T-helper 1 cell (primary cell): ENCODE data around the gene IFT43.

Source experiments
- DNase-seq, 5 donors: peaks; one replicate each; pipeline ENCODE4 v3.0.0-alpha.2; 2012 to 2020

The IFT43 gene

DNA sequence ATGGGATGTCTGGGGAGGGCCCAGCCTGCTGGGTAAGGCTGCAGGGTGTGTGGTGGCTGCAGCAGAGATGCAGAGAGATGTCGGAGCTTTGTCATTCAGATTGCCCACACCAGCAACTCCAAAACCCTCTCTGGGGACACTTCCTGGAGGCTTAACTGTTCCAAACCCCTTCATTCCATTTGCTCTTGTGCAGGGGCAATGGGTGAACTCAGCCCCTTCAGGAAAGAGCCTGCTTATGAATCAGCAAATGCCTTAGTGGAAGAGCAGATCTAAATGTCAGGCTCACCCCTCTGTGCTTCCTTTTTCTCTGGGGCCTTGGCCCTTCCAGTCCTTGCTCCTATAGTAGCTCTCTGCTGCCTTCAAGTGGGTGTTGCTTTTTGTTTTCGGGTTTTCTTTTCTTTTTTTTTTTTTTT lies 129.5 kb downstream of the IFT43 start:
- no peak for DNase-seq

DNA sequence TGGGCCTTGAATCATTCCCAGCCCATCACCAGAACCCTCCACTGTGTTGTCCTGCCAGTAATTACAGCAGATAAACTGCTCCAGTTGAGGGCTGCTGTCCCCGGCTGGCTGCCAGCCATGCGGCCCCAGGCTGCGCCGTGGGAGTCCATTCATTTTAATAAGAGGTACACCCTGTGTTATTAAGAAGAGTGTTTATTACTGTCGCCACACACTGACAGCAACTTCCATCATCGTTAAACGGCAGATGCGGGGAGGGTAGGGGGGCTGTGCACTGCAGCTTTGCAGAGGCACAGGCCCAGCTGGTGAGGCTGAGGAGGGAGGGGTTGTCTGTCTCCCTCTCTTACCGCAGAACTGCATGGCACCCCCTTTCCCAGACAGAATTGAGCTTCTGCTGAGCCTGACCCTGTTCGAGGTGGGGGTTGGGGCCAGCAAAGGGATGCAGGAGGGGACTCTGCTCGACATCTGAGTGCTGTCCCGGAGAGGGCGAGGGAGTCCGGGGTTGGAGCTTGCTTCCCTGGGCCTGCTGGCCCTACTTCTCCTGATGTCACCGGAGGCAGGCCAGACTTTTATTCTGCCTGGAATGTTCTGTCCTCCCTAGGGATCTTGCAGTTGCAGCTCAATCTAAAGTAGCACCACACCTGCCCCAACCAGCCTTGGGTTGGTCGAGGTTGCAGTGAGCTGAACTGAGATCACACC lies 132.4 kb downstream of the IFT43 start:
- no peak for DNase-seq

DNA sequence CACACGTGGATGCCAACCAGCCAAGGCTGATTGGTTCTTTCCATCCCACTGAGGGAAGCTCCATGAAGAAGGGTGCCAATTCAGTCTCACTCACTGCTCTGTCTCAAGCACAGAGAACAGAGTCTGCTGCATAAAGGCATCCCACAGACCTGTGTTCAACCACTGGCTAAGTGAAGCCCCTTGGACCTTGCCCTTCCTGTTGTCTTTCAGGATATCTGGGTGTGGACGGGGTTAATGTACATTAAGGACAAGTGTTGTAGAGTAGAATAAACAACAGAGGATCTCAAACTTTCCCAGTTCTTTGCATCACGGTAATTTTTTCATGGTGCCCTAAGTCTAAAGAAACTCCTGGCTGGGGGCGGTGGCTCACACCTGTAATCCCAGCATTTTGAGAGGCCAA lies 133.0 kb downstream of the IFT43 start:
- no peak for DNase-seq

DNA sequence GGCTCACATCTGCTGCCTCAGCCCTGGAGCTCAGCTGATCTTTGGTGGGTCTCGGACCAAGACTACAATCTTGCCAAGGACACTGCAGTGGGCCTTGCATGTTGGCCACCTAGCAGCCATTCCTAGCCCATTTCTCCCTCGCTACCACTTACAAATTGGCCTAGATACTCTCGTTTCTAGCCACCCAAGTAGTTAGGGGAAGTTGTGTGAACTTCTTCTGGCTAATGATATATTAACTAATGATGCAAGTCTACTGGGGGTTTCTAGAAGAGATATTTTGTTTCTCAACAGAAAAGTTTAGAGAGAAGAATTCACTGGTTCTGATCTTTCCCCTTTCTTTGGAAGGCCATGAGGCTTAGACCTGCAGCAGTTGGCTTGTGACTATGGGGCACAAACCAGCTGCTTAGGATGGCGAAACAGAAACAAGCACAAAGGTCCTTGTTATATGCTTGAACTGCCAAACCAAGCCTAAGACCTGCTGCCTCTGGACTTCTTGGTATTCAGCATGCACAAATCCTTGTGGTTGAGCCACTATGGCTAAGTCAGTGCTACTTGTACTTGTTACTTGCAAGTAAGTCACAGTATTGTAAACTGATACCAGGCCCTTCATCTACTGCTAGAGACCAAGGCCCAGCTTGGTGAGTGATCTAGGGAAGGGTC lies 135.7 kb downstream of the IFT43 start:
- DNase-seq: no peak

DNA sequence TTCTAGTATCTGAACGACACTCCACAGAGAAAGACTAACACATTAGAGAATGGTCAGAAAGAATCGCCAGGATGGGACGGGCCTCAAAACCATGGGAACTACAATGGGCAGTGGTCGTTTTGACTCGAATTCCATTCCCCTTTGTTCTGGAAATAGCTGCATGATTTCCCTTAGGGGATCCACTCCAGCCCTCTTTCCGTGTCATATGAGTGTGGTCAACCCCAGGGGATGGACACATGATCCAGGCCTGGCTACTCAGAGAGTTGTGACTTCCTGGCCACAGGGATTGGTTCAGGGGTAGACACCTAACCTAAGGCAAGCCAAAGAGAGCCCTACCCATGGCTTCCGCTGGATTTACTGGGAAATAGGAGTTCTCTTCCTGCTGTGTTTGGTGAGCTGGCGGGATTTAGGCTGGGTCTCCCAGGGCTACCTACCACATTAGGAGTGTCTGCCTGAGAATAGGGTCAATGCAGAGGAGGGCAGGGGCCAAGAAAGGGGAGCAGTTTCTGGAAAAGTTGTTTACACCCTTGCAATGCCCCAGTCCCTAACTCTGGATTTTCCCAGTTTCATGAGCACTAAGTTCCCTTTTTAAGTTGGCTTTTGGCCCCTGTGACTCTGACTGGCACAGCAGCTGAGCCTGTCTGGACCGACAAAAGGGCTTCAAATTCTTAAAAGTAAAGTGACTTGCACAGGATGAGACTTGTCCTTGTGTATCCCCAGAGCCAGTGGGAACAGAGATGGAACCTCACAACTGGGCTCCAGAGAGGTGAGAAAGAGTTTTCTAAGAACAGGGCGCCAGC lies 138.1 kb downstream of the IFT43 start:
- DNase-seq: no peak

DNA sequence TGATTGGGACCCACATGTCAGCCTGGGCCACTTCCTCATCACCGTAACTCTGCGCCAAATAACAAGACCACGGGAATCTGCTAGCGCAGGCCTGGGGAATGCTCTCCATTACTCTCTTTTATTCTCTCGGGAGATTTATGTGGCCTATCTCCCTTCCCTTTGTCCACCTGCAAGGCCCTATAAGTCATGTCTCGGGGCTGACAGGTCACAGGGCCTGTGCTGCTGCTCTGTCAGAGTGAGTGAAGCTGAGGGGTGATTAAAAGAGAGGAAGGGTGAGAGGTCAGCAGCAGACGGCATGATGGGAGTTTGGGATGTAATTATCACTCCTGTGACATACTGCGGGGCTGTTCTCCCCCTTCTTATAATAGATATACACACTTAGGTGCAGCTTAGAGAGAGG lies 139.9 kb downstream of the IFT43 start:
- DNase-seq: no peak

DNA sequence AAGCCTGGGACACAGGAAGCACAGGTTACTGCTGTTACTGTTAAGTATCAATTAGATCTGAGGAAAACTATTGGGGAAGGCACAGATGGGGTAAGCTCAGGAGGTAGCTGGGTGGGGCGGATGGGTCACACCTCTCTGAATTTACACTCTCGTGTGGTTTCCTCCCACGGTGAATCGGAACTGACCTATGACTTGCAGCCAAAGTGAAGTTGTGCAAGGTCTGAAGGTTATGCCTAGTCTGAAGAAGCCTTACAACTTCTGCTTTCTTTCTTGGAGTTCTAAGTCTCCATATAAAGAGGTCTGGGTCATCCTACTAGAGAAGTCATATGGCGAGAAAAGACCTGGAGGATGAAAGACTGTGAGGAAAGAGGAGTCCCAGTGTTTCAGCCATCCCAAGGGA lies 140.5 kb downstream of the IFT43 start:
- DNase-seq: no peak

DNA sequence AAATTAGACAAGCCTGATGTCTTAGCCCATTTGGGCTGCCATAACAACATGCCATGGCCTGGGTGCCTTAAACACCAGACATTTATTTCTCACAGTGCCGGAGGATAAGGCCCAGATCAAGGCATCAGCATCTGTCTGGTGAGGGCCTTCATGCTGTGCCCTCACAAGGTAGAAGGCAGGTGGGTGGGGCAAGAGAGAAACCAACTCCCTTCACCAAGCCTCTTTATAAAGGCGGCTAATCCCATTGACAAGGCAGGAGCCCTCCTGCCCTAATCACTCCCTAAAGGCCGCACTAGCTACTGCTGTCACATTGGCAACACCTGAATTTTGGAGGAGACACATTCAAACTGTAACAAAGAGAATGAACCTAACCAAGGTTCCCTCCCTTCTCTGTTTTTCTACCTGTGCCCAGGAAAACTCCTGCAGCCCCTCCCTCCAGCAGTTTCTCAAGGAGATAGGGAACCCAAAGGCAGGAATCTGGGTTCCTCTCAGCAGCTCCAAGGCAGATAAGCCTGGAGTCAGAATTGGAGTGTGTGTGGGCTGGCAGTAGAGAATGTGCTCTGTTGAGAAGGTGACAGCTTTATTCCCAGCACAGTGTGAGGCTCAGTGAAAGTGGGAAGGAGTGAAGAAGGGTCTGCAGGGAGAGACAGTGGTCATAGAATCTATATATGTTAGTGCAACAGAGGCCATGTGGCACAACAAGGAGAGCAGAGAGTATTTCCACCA lies 144.5 kb downstream of the IFT43 start:
- DNase-seq: no peak

DNA sequence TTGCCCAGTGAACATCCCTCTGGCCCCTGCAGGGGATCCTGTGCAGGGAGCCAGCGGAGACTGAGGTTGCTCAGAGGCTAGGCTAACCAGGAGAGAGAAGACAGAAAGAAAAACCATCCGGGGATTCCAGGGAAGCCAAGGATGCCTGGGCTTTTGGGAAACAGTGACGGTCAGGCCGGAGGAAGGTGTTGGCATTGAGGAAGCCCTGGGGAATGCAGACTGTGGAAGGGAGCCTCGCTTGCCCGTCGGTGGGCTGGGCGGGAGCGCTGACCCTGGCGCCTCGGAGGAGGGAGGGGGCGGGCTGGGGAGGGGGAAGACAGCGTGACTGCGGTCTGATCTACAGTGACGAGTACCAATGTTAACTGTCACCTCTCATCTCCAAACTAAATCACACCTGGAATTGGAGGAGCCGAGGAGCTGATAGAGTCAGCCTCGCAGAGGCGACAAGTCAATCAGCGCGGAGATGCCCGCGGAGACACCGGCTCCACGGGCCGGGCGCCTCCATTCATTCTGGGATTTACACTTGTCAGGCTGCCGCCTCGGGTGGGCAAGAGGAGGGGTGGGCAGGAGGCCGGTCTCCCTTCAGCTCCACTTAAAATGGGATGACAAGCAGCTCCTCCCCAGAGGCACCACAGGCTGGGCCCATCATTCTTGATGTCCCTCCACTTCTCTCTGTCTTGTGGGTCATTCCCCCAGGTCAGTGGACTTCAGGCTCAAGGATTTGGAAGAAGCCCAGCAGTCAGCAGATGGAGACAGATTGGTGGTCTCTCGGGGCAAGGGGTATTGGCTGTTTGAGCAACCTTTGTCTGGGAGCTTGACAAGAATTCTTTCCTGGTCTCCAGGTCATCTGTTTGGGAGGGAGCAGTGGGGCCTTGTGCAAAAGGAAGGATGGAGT lies 145.8 kb downstream of the IFT43 start:
- no peak for DNase-seq

DNA sequence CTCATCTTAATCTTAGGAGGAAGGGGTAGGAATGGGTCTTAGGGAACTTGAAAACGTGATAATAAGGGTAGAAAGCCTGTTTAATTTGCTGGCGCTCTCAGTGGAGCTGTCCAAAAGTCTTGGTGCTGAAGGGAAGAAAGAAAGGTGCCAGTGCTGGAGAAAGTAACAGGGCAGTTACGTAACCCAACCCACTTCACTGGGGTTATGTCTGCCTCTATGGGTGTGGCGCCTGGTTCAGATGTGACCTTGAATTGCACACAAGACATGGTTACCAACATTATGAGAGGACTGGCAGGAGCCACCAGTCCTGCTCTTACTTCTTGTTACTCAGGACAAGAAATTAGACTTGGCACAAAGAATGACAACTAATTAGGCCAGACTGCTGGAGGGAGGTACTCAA lies 147.5 kb downstream of the IFT43 start:
- no peak for DNase-seq
